GM12874 (cell line): ENCODE data around the gene PRRG1.

Source experiments
- CTCF ChIP-seq: IDR thresholded peaks from 2 replicates; pipeline ENCODE4 v1.5.1; 2011; ENCODE audit warnings: low read depth, mild to moderate bottlenecking, control low read depth, low read length, moderate library complexity; ENCODE audit not compliant: insufficient read depth

PRRG1 gene

GRCh38 chrX:37349221-37350033, at the start of gene PRRG1:
TSS of gene PRRG1 (plus strand) at chrX:37349364. CDS start at chrX:37406250, 56,886 bp downstream.
- no peak for TF ChIP-seq CTCF

- no peak for TF ChIP-seq CTCF
Measured at GRCh38 chrX:37302569-37302968, 46.6 kb upstream of the PRRG1 start.

GRCh38 chrX:37314531-37314930, 34.6 kb upstream of the PRRG1 start:
- no peak for TF ChIP-seq CTCF

- no peak for TF ChIP-seq CTCF
Measured at GRCh38 chrX:37315511-37316248, 33.5 kb upstream of the PRRG1 start.

GRCh38 chrX:37320541-37321203, 28.5 kb upstream of the PRRG1 start:
- no peak for TF ChIP-seq CTCF

- TF ChIP-seq CTCF: no peak
Measured at GRCh38 chrX:37330642-37331041, 18.5 kb upstream of the PRRG1 start.

- no peak for TF ChIP-seq CTCF
Measured at GRCh38 chrX:37331546-37331945, 17.6 kb upstream of the PRRG1 start.
